PC-9 (cell line): Measurements from ENCODE around the gene TMEM174. TPM values are rescaled to one million over a fixed set of nuclear protein-coding genes. Genes with fewer than 3 reads are reported as not detected.
A peak's percentile ranks its signal among the peaks of the same experiment; 100 is the strongest.

Source experiments
- BruUV-seq: library from RNA; stranded (reverse); fragments of 400-500 nt; replicated peaks from 2 replicates; lab custom pipeline; 2021; lab: Mats Ljungman, UMichigan
- CTCF ChIA-PET: fragments of 300-600 bp; sonication (Branson Sonifier 250); formaldehyde crosslinking; loops from one replicate; lab custom pipeline; 2022; ENCODE audit warnings: antibody characterized with exemption; lab: Charles Lee
- POLR2A ChIA-PET: fragments of 300-600 bp; sonication (Branson Sonifier 250); formaldehyde crosslinking; loops from one replicate; lab custom pipeline; 2022; ENCODE audit warnings: antibody characterized with exemption; ENCODE audit not compliant: unreplicated experiment; lab: Charles Lee
- DNase-seq, 2 experiments: peaks; one replicate each; pipeline versions ENCODE4 v3.0.0 to v3.0.0-alpha.2; 2015 to 2022; ENCODE audit warnings: mixed read lengths in 1 of 2
- H2AFZ ChIP-seq: fragments of 200-600 bp; sonication (generic); 2 replicates; pipeline ENCODE4 v1.8.1; 2017; ENCODE audit warnings: antibody characterized with exemption
- H3F3A ChIP-seq: fragments of 200-600 bp; sonication (generic); 2 replicates; pipeline ENCODE4 v1.8.1; 2017; ENCODE audit warnings: antibody characterized with exemption, mild to moderate bottlenecking, low read depth; ENCODE audit not compliant: insufficient read depth
- H3K27ac ChIP-seq: fragments of 200-600 bp; sonication (generic); 2 replicates; pipeline ENCODE4 v1.6.1; 2016; ENCODE audit warnings: mixed run types
- H3K27me3 ChIP-seq: fragments of 200-600 bp; sonication (generic); 2 replicates; pipeline ENCODE4 v1.6.1; 2016; ENCODE audit warnings: low read depth, mixed run types; ENCODE audit not compliant: insufficient read depth
- H3K36me3 ChIP-seq: fragments of 200-600 bp; sonication (generic); 2 replicates; pipeline ENCODE4 v1.6.1; 2016; ENCODE audit warnings: low read depth, mixed run types
- H3K4me1 ChIP-seq: fragments of 200-600 bp; sonication (generic); replicated peaks from 2 replicates; pipeline ENCODE4 v1.6.1; 2016; ENCODE audit warnings: mixed run types; ENCODE audit not compliant: insufficient read depth
- H3K4me2 ChIP-seq: fragments of 200-600 bp; sonication (generic); 2 replicates; pipeline ENCODE4 v1.6.1; 2017; ENCODE audit warnings: mixed run types
- H3K4me3 ChIP-seq: fragments of 200-600 bp; sonication (generic); 2 replicates; pipeline ENCODE4 v1.6.1; 2016; ENCODE audit warnings: mixed run types
- H3K79me2 ChIP-seq: fragments of 200-600 bp; sonication (generic); 2 replicates; pipeline ENCODE4 v1.6.1; 2017; ENCODE audit warnings: low read depth, mixed run types
- H3K9me2 ChIP-seq: fragments of 200-600 bp; sonication (generic); 2 replicates; pipeline ENCODE4 v1.8.1; 2017; ENCODE audit warnings: mild to moderate bottlenecking; ENCODE audit not compliant: insufficient read depth
- H3K9me3 ChIP-seq: fragments of 200-600 bp; sonication (generic); 2 replicates; pipeline ENCODE4 v1.8.1; 2016; ENCODE audit warnings: low read depth; ENCODE audit not compliant: insufficient read depth
- H4K20me1 ChIP-seq: fragments of 200-600 bp; sonication (generic); 2 replicates; pipeline ENCODE4 v1.8.1; 2017; ENCODE audit not compliant: insufficient read depth
- EZH2 ChIP-seq: fragments of 200-600 bp; sonication (generic); IDR thresholded peaks from 2 replicates; pipeline ENCODE4 v1.8.0; 2017; ENCODE audit warnings: antibody characterized with exemption, low read depth
- intact Hi-C: fragments of 100-400 bp; cut with micrococcal nuclease; formaldehyde crosslinking; loops from one replicate; pipeline ENCODE4 v1.10.0; 2022; ENCODE audit not compliant: unreplicated experiment
- total RNA-seq: library from RNA; stranded (reverse); gene quantifications from 2 replicates; pipeline ENCODE4 v1.2.3, GENCODE V29; 2021
- TF ChIP-seq, protein P1 (sequence below): fragments of 200-600 bp; sonication (generic); conservative IDR thresholded peaks from 2 replicates; pipeline ENCODE4 v1.6.1; 2017; ENCODE audit warnings: mixed run types, antibody characterized with exemption, mild to moderate bottlenecking, moderate library complexity

Gene TMEM174
- total RNA-seq, 1 experiment from 2014 or later = not detected

- Histone ChIP-seq H3F3A (peaks cover 8% of the 10 kb centered on the region; the same call in 1 of the 2 replicates), H3K4me1 (no peaks in the 10 kb centered on the region), H3K27me3 (no peaks in the 10 kb centered on the region), H3K36me3 (no peaks in the 10 kb centered on the region), H4K20me1 (no peaks in the 10 kb centered on the region), H2AFZ (no peak overlapping the region), H3K27ac (no peak overlapping the region), H3K9me2 (no peaks in the 10 kb centered on the region), H3K79me2 (no peaks in the 10 kb centered on the region), H3K4me2 (no peak overlapping the region), H3K9me3 (no peaks in the 10 kb centered on the region), H3K4me3 (no peak overlapping the region)
- DNase-seq = no peak
- ChIA-PET POLR2A (interaction anchor here (0.5 kb wide), 1 partner anchor 172 kb away, joined by 3 read pairs; no protein-coding TSS in a partner anchor), CTCF (no interaction called here)
- TF ChIP-seq, protein P1, sequence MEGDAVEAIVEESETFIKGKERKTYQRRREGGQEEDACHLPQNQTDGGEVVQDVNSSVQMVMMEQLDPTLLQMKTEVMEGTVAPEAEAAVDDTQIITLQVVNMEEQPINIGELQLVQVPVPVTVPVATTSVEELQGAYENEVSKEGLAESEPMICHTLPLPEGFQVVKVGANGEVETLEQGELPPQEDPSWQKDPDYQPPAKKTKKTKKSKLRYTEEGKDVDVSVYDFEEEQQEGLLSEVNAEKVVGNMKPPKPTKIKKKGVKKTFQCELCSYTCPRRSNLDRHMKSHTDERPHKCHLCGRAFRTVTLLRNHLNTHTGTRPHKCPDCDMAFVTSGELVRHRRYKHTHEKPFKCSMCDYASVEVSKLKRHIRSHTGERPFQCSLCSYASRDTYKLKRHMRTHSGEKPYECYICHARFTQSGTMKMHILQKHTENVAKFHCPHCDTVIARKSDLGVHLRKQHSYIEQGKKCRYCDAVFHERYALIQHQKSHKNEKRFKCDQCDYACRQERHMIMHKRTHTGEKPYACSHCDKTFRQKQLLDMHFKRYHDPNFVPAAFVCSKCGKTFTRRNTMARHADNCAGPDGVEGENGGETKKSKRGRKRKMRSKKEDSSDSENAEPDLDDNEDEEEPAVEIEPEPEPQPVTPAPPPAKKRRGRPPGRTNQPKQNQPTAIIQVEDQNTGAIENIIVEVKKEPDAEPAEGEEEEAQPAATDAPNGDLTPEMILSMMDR = no peak
- TF ChIP-seq EZH2 = no peak
- BruUV-seq = no TSS peak
- intact Hi-C loops = no loop called here
Measured at GRCh38 chr5:73221161-73221560, 48.2 kb downstream of the TMEM174 start.

GRCh38 chr5:73221726-73222125 lies 48.7 kb downstream of the TMEM174 start:
- intact Hi-C loops = no loop called here
- peak overlapping the region; percentile 17; the same call in 1 of the 2 replicates for H2AFZ ChIP-seq
- CTCF ChIA-PET = no interaction called here
- peaks cover 8% of the 10 kb centered on the region; the same call in 1 of the 2 replicates for H3F3A ChIP-seq
- no peaks in the 10 kb centered on the region for H3K79me2 ChIP-seq
- H3K9me3 ChIP-seq = no peaks in the 10 kb centered on the region
- no peak for DNase-seq
- H4K20me1 ChIP-seq = no peaks in the 10 kb centered on the region
- BruUV-seq = no TSS peak
- POLR2A ChIA-PET = interaction anchor here (0.5 to 0.6 kb wide), 2 partner anchors 173 to 357 kb away, joined by 3 to 4 read pairs; no protein-coding TSS in a partner anchor
- H3K9me2 ChIP-seq = no peaks in the 10 kb centered on the region
- no peak overlapping the region for H3K27ac ChIP-seq
- no peak overlapping the region for H3K4me2 ChIP-seq
- TF ChIP-seq, protein P1 = no peak
- TF ChIP-seq EZH2 = no peak
- no peaks in the 10 kb centered on the region for H3K4me1 ChIP-seq
- no peaks in the 10 kb centered on the region for H3K27me3 ChIP-seq
- no peak overlapping the region for H3K4me3 ChIP-seq
- no peaks in the 10 kb centered on the region for H3K36me3 ChIP-seq

DNA sequence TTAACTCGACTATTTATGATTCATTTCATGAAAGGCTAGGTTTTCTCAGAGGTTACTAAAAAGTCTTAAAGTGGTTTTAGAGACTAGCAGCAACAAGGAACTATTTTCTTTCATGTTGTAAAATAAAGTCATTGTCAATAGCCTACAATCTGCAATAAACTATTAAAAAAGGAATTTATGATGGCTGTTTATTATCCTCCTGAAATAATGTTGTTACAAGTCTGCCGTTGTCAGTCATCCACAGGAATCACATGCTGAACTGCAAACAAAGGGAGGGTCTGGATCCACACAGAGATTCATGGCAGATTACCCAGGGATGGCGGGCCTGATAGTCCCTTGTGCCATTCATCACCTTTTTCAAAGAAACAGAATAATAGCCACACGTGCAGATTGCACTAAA lies 49.2 kb downstream of the TMEM174 start:
- ChIA-PET CTCF (no interaction called here), POLR2A (interaction anchor here (0.6 kb wide), 1 partner anchor 358 kb away, joined by 4 read pairs; no protein-coding TSS in a partner anchor)
- peak overlapping the region; percentile 17; the same call in 1 of the 2 replicates for H2AFZ ChIP-seq
- no peaks in the 10 kb centered on the region for H3K9me3 ChIP-seq
- TF ChIP-seq EZH2 = no peak
- TF ChIP-seq, protein P1 = no peak
- no peaks in the 10 kb centered on the region for H4K20me1 ChIP-seq
- DNase-seq = no peak
- no peaks in the 10 kb centered on the region for H3K27me3 ChIP-seq
- H3K4me1 ChIP-seq = no peaks in the 10 kb centered on the region
- H3K27ac ChIP-seq = no peak overlapping the region
- no peak overlapping the region for H3K4me3 ChIP-seq
- intact Hi-C loops = no loop called here
- peaks cover 8% of the 10 kb centered on the region; the same call in 1 of the 2 replicates for H3F3A ChIP-seq
- BruUV-seq = no TSS peak
- H3K4me2 ChIP-seq = no peak overlapping the region
- no peaks in the 10 kb centered on the region for H3K9me2 ChIP-seq
- no peaks in the 10 kb centered on the region for H3K36me3 ChIP-seq
- no peaks in the 10 kb centered on the region for H3K79me2 ChIP-seq

Other genes starting within 250 kb of the TMEM174 start
- gene FCHO2, start 217.2 kb upstream of the TMEM174 start, total RNA-seq = 13.6 and 26.1 TPM in 2 replicates
- gene TMEM171, start 52.6 kb upstream of the TMEM174 start, total RNA-seq = 7.8 and 9.9 TPM in 2 replicates